ENCODE data around the gene SPNS3.

DNA sequence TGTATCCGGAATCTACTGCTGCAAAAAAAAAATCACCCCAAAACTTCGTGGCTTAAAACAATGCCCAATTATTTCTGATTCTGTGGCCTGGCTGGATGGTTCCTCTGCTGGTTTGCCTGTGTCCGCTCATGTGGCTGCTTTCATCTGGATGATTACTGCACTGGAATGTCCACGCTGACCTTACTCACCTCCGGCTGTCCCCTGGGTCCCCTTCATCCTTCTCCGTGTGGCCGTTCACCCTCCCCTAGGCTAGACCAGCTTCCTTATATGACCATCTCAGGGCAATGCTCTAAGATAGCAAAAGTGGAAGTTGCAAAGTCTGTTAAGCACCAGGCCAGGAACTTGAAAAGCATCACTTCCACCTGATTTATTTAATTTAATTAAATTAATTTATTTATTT is 33.5 kb downstream of the SPNS3 start:
- TF ChIP-seq EZH2 (IDR thresholded peaks at IDR 0.05; ENCODE audit: borderline replicate concordance) (no peak), EZH2phosphoT487 (IDR thresholded peaks at IDR 0.05; ENCODE audit: low read depth, severe bottlenecking, unreplicated experiment) (no peak)
- TF ChIP-seq, protein P1, sequence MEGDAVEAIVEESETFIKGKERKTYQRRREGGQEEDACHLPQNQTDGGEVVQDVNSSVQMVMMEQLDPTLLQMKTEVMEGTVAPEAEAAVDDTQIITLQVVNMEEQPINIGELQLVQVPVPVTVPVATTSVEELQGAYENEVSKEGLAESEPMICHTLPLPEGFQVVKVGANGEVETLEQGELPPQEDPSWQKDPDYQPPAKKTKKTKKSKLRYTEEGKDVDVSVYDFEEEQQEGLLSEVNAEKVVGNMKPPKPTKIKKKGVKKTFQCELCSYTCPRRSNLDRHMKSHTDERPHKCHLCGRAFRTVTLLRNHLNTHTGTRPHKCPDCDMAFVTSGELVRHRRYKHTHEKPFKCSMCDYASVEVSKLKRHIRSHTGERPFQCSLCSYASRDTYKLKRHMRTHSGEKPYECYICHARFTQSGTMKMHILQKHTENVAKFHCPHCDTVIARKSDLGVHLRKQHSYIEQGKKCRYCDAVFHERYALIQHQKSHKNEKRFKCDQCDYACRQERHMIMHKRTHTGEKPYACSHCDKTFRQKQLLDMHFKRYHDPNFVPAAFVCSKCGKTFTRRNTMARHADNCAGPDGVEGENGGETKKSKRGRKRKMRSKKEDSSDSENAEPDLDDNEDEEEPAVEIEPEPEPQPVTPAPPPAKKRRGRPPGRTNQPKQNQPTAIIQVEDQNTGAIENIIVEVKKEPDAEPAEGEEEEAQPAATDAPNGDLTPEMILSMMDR (IDR thresholded peaks at IDR 0.05; ENCODE audit: poor library complexity) = no peak

Data from hepatocyte (in vitro differentiated cells).